HEK293T (cell line): ENCODE measurements around the gene BGN.

Experiments used
- ELF4 ChIP-seq: fragments of 450-650 bp; IDR thresholded peaks from 2 replicates; pipeline ENCODE4 v1.6.1; 2017; ENCODE audit warnings: antibody characterized with exemption
- FOXA1 ChIP-seq: fragments of 450-650 bp; IDR thresholded peaks from 2 replicates; pipeline ENCODE4 v1.6.1; 2016; ENCODE audit warnings: mild to moderate bottlenecking
- HDGF ChIP-seq: fragments of 450-650 bp; IDR thresholded peaks from 2 replicates; pipeline ENCODE4 v1.6.1; 2017; ENCODE audit warnings: antibody characterized with exemption, borderline replicate concordance
- L3MBTL2 ChIP-seq: fragments of 450-650 bp; conservative IDR thresholded peaks from 2 replicates; pipeline ENCODE4 v1.6.1; 2016; ENCODE audit warnings: mild to moderate bottlenecking
- NFRKB ChIP-seq: fragments of 450-650 bp; IDR thresholded peaks from 2 replicates; pipeline ENCODE4 v1.6.1; 2016; ENCODE audit warnings: mild to moderate bottlenecking, moderate library complexity
- SP1 ChIP-seq: fragments of 450-650 bp; IDR thresholded peaks from 2 replicates; pipeline ENCODE4 v1.6.1; 2017
- SUZ12 ChIP-seq: fragments of 450-650 bp; IDR thresholded peaks from 2 replicates; pipeline ENCODE4 v1.6.1; 2016; ENCODE audit warnings: mild to moderate bottlenecking
- TARDBP ChIP-seq: fragments of 450-650 bp; IDR thresholded peaks from 2 replicates; pipeline ENCODE4 v1.6.1; 2016

- TF ChIP-seq SUZ12, result no peak
- no peak for TF ChIP-seq TARDBP
- no peak for TF ChIP-seq SP1
- no peak for TF ChIP-seq NFRKB
- TF ChIP-seq HDGF, result no peak
- no peak for TF ChIP-seq ELF4
- no peak for TF ChIP-seq L3MBTL2
- no peak for TF ChIP-seq FOXA1
Measured at GRCh38 chrX:153463031-153463430, 31.7 kb upstream of the BGN start.
